K562 (cell line): ENCODE results near the gene GLIPR1L1.

Experiments used
- BACH1 ChIP-seq: fragments of 200-800 bp; sonication (Bioruptor generic); IDR thresholded peaks from 2 replicates; pipeline ENCODE4 v1.6.1; 2016; ENCODE audit warnings: missing genetic modification characterization, missing compliant biosample characterization
- CBX5 ChIP-seq: IDR thresholded peaks from 2 replicates; pipeline ENCODE4 v1.6.1; 2014; ENCODE audit warnings: low read depth, borderline replicate concordance
- HDGF ChIP-seq: fragments of 450-650 bp; IDR thresholded peaks from 2 replicates; pipeline ENCODE4 v1.6.1; 2016
- HMG20B ChIP-seq: fragments of 250-450 bp; sonication (Bioruptor Pico); IDR thresholded peaks from 2 replicates; pipeline ENCODE4 v1.5.0; 2021; ENCODE audit warnings: mild to moderate bottlenecking
- KLF13 ChIP-seq: fragments of 450-650 bp; IDR thresholded peaks from 2 replicates; pipeline ENCODE4 v1.6.1; 2016; ENCODE audit warnings: missing genetic modification characterization, low read depth, mild to moderate bottlenecking, missing compliant biosample characterization, moderate library complexity, borderline replicate concordance
- NCOA2 ChIP-seq, 2 experiments: fragments of 450-650 bp; IDR thresholded peaks; 2 replicates each; pipeline ENCODE4 v1.6.1; 2018; ENCODE audit warnings: mild to moderate bottlenecking in 2 of 2, moderate library complexity in 1 of 2; ENCODE audit not compliant: partially characterized antibody in 2 of 2
- POLR2A ChIP-seq: fragments of 450-650 bp; conservative IDR thresholded peaks from 2 replicates; pipeline ENCODE4 v1.6.1; 2016
- POLR2H ChIP-seq: IDR thresholded peaks from 2 replicates; pipeline ENCODE4 v1.6.1; 2016; ENCODE audit warnings: missing genetic modification characterization, low read depth, mild to moderate bottlenecking, control low read depth, missing compliant biosample characterization, moderate library complexity
- REST ChIP-seq, 2 experiments: fragments of 450-650 bp; formaldehyde crosslinking in 1 of 2; IDR thresholded peaks; 2 replicates each; pipeline versions ENCODE4 v1.4.0 to v1.6.1; 2014 to 2020; ENCODE audit warnings: mild to moderate bottlenecking in 2 of 2, borderline replicate concordance in 1 of 2, low read depth in 1 of 2
- ZNF764 ChIP-seq: fragments of 250-450 bp; sonication (Bioruptor Pico); IDR thresholded peaks from 2 replicates; pipeline ENCODE4 v1.4.0; 2020; ENCODE audit warnings: low read depth, mild to moderate bottlenecking, moderate library complexity
- TF ChIP-seq, protein P1 (sequence below), 3 experiments: IDR thresholded peaks in 2 of 3; conservative IDR thresholded peaks in 1 of 3; 2 replicates each; pipeline ENCODE4 v1.5.1; 2011 to 2012; ENCODE audit warnings: low read length in 3 of 3, mild to moderate bottlenecking in 3 of 3, control low read depth in 2 of 3, improper control_type of control experiment in 1 of 3, inconsistent platforms in 1 of 3, low read depth in 1 of 3, mixed read lengths in 1 of 3, moderate library complexity in 1 of 3; ENCODE audit not compliant: insufficient read depth in 2 of 3
- TF ChIP-seq, protein P2 (sequence below): fragments of 250-450 bp; sonication (Bioruptor Pico); IDR thresholded peaks from 2 replicates; pipeline ENCODE4 v1.5.0; 2021; ENCODE audit warnings: mild to moderate bottlenecking, moderate library complexity

- no peak for TF ChIP-seq POLR2A
- TF ChIP-seq HDGF: no peak
- TF ChIP-seq REST (IDR thresholded peaks at IDR 0.05; ENCODE audit: borderline replicate concordance): no peak
- no peak for TF ChIP-seq REST (CRISPR knock-in tag; IDR thresholded peaks at IDR 0.05; ENCODE audit: low read depth)
- TF ChIP-seq, protein P1, sequence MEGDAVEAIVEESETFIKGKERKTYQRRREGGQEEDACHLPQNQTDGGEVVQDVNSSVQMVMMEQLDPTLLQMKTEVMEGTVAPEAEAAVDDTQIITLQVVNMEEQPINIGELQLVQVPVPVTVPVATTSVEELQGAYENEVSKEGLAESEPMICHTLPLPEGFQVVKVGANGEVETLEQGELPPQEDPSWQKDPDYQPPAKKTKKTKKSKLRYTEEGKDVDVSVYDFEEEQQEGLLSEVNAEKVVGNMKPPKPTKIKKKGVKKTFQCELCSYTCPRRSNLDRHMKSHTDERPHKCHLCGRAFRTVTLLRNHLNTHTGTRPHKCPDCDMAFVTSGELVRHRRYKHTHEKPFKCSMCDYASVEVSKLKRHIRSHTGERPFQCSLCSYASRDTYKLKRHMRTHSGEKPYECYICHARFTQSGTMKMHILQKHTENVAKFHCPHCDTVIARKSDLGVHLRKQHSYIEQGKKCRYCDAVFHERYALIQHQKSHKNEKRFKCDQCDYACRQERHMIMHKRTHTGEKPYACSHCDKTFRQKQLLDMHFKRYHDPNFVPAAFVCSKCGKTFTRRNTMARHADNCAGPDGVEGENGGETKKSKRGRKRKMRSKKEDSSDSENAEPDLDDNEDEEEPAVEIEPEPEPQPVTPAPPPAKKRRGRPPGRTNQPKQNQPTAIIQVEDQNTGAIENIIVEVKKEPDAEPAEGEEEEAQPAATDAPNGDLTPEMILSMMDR (IDR thresholded peaks at IDR 0.05 in 2 of 3, conservative IDR thresholded peaks at IDR 0.05 in 1 of 3; ENCODE audit: insufficient read depth in 2 of 3, low read depth in 1 of 3, low read length in 3 of 3): no peak
- no peak for TF ChIP-seq CBX5
- TF ChIP-seq POLR2H: no peak
- no peak for TF ChIP-seq NCOA2 (IDR thresholded peaks at IDR 0.05; ENCODE audit: partially characterized antibody in 2 of 2)
- no peak for TF ChIP-seq ZNF764 (CRISPR knock-in tag)
- TF ChIP-seq KLF13 (tag): no peak
- TF ChIP-seq BACH1 (tag): no peak
- TF ChIP-seq HMG20B (CRISPR knock-in tag): no peak
- TF ChIP-seq, protein P2, sequence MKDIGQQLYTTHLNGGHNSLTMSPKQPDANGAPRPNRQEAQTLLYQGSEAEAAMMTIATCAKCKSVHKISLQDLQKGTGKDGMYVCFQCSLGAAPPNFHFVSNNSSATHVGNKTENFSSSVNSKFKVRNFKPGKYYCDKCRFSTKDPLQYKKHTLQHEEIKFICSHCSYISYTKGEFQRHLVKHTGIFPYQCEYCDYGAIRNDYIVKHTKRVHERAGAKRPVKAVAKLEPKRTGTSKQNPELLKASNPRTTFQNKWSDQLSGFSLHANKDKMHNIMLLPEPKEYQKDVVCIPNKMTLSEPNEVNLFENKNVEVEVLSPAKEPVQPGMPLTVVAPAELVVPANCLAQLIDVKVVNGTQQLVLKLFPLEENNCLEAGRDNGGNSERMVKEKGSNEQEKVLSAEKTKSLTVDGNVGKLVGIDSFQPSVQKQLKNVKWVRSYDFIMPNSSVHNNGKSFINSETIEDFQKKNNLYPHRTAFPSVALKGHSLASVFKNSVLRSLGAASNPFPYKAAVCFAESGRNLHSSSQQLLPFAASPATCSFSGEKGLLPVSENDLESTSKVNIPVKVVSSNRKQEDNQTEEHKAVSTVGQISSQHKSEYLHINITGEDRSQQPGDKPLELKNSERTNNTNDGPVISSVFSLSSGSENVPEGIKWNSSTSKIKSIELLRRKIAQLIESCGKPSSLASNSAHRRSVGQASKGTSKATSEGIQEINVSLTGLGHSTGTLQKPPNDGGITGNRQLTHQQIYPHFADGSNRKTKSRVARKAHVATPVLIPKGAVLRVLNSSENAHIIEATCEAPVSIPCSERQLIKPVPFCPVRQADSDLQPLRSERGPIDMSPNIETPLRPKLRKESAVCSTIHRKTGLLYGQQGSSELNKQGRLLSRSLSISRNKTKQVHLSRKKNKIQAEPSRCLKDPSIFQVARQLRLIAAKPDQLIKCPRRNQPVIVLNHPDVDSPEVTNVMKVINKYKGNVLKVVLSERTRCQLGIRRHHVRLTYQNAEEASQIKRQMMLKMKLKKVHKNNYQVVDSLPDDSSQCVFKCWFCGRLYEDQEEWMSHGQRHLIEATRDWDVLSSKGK (CRISPR knock-in tag): no peak
These were observed 31.7 kb upstream of the GLIPR1L1 start for GRCh38 chr12:75302781-75303180.
